Bronchial epithelial cell (primary cell): ENCODE data around the gene PTPRD. TPM values are rescaled to one million over a fixed set of nuclear protein-coding genes. Genes with fewer than 3 reads are reported as not detected.

Experiments used
- DNase-seq: peaks from one replicate; pipeline ENCODE4 v3.0.0-alpha.2; 2010; ENCODE audit warnings: low read depth
- FAIRE-seq: peaks from 2 replicates; lab custom pipeline; 2011; peaks lifted over from hg19 to GRCh38; lab: Jason Lieb, UNC
- H3K27me3 ChIP-seq: 2 replicates; pipeline ENCODE4 v1.5.1; 2011; ENCODE audit warnings: low read length; ENCODE audit not compliant: control insufficient read depth, insufficient read depth
- H3K36me3 ChIP-seq: 2 replicates; pipeline ENCODE4 v1.5.1; 2011; ENCODE audit warnings: low read length; ENCODE audit not compliant: control insufficient read depth, insufficient read depth
- H3K4me3 ChIP-seq: 2 replicates; pipeline ENCODE4 v1.5.1; 2011; ENCODE audit warnings: mild to moderate bottlenecking, low read depth, low read length, control low read depth
- CTCF ChIP-seq: IDR thresholded peaks from 2 replicates; pipeline ENCODE4 v1.5.1; 2011; ENCODE audit warnings: mild to moderate bottlenecking, moderate library complexity, low read length, control low read depth, inconsistent platforms; ENCODE audit not compliant: insufficient read depth, severe bottlenecking
- total RNA-seq: library from RNA; depleted of rRNA; stranded (reverse); fragments of >200 nt; gene quantifications from 2 replicates; pipeline ENCODE4 v1.2.1, GENCODE V29; 2014

PTPRD gene
- total RNA-seq, 1 donor from 2014 or later, result 2.9 TPM

DNA sequence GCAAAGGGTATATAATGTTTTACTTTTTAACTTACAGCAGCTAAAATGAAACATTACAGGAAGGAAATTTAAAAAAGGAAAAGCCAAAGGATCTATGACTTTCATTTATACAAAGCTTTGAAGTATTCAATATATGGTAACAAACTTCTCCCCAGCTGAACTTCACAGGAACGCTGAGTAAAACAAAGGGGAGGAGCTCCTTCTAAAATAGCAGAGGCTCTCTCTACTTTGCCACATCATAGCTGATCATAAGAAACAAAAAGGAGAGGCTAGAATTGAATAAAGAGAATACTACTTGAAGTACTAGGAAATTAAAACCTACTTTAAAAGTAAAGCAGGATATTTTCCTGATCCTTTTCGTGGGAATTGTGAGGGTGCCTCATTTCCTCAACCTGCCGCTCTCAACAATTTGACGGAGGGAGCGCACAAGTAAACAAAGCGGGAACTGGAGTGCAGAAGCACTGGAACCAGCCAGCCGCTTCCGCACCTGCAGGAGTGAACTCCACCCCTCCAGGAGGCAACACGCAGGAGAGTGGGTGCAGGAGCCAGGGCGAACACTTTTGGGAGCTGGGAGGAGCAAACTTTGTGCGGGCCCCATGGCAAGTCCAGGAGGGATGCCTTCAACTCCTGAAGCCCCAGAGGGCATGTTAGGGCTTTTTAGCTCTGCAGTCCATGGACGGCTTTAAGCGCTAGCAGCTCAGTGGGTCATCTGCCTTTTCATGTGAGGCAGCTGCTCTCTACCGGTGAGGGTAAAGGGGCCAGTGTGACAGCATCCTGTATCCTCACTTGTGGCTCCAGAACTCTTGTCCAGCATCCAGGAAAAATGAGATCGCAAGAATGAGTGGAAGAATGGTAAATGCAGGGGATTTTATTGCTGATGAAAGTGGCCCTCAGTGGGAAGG is 757.4 kb downstream of the PTPRD start:
- no peaks in the 10 kb centered on the region for H3K36me3 ChIP-seq
- DNase-seq (no peak), FAIRE-seq (no peak)
- no peak overlapping the region for H3K4me3 ChIP-seq
- H3K27me3 ChIP-seq, result no peaks in the 10 kb centered on the region
- no peak for TF ChIP-seq CTCF

DNA sequence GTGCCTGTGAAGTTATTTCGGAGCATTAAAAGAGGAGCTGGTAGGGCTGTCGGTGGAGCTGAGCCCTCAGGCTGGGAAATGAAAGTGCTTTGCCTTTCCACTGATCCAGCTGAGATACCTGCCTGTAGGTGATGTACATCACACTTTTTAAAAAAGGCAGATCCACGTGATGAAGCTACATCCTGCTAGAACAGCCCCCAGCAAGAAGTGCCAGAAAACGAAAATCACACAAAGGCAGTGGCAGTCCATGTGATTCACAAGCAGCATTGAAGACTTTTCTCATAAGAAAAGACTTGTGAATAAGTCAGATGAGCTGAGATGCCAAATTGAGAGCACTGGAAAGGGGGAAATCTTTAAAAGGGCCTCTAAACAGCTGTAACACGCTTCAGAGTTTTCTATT is 765.1 kb downstream of the PTPRD start:
- Histone ChIP-seq H3K27me3 (no peaks in the 10 kb centered on the region), H3K36me3 (no peaks in the 10 kb centered on the region), H3K4me3 (no peak overlapping the region)
- DNase-seq (no peak), FAIRE-seq (no peak)
- TF ChIP-seq CTCF, result no peak

- FAIRE-seq (no peak), DNase-seq (no peak)
- no peaks in the 10 kb centered on the region for H3K27me3 ChIP-seq
- no peaks in the 10 kb centered on the region for H3K36me3 ChIP-seq
- no peak overlapping the region for H3K4me3 ChIP-seq
- no peak for TF ChIP-seq CTCF
Measured at GRCh38 chr9:9846557-9846956, 766.2 kb downstream of the PTPRD start.

GRCh38 chr9:9820436-9820835 is 792.4 kb downstream of the PTPRD start:
- H3K36me3 ChIP-seq, result no peaks in the 10 kb centered on the region
- FAIRE-seq (no peak), DNase-seq (no peak)
- H3K27me3 ChIP-seq, result no peaks in the 10 kb centered on the region
- TF ChIP-seq CTCF, result no peak
- H3K4me3 ChIP-seq, result no peak overlapping the region

DNA sequence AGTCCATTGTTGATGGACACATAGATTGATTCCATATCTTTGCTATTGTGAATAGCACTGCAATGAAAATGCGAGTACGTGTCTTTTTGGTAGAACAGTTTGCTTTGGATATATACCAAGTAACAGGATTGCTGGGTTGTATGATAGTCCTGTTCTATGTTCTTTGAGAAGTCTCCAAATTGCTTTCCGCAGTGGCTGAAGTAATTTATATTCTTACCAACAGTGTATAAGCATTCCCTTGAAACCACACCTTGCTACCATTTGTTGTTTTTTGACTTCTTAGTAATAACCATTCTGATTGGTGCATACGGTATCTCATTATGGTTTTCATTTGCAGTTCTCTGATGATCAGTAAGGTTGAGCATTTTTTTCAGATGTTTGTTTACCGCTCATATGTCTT is 792.9 kb downstream of the PTPRD start:
- Histone ChIP-seq H3K36me3 (no peaks in the 10 kb centered on the region), H3K4me3 (no peak overlapping the region), H3K27me3 (no peaks in the 10 kb centered on the region)
- DNase-seq (no peak), FAIRE-seq (no peak)
- TF ChIP-seq CTCF, result no peak
